ENCODE data around the gene AMN1.

Gene AMN1

GRCh38 chr12:31631023-31631724 lies 97.6 kb downstream of the AMN1 start:
- DNase-seq (ENCODE audit: low read depth, low spot score): no peak

DNA sequence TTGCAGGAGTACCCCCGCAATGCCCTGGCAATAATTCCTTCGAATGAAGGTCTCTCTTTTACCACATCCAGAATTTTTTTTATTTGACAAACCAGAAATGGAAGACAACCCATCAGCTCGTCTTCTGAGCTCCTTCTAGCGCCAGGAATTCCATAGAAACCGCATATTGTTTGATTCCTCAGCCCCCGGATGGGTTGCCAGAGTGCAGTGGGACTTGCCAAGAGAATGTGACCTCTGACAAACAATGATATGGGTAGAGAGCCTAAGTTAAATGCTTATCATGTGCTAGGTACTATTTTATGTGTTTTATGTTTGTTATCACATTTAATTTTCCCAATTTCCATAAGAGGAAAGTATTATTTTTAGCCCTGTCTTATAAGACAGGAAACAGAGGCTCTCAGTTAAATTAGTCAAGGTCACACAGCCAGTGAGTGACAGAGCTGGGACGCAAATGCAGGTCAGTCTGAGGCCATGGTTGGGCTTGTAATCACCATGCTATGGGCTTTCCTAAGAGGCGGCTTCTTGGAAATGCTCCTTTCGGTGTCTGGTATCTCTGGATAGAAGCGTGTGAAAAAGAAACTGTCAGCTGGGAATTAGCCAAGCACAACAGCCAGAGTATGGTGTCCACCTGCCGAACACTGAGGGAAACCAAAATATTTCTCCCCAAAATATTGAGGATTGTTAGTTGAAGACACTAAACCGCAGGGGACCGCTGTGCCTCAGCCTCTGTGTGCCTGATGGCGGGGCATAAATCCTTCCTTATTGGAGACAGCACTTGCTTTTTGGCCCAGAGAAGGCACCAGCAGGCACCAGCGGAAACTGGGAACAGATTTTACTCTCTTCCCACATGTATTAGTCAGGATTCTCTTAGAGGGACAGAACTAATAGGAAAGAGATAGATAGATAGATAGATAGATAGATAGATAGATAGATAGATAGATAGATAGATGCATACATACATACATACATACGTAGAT lies 98.8 kb downstream of the AMN1 start:
- DNase-seq (ENCODE audit: low read depth, low spot score): no peak

DNA sequence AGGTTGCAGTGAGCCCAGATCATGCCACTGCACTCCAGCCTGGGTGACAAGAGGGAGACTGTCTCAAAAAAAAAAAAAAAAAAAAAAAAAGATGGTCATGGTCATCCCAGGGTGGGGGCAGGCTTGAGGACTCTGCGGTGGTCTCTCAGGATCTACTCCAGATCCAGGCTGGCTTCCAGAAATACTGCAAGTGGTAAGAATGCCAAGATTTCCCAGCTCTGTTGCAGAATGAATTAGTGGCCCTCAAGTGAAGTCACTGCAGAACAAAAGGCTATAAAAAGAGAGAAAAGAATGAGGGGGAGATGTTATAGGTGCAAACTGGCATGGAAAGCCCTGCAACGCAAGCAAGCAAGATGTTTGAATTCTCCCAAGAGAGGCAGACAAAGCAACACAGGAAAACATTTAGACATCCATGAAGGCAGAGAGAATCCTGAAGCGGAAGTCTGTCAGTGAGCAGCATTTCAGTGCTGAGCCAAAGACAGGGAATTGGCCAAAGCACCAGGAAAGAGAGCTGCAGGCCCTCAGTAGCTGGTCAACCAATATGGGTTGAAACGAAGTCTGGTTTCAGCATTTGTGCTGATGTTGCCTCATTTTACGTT lies 101.3 kb downstream of the AMN1 start:
- no peak for DNase-seq (ENCODE audit: low read depth, low spot score)

- DNase-seq (ENCODE audit: low read depth, low spot score): no peak
Observed at GRCh38 chr12:31626270-31626995, 102.4 kb downstream of the AMN1 start.

GRCh38 chr12:31622038-31622437 lies 106.8 kb downstream of the AMN1 start:
- DNase-seq (ENCODE audit: low read depth, low spot score): no peak
